ENCODE data around the gene ZNF440. TPM values are rescaled to one million over a fixed set of nuclear protein-coding genes. Genes with fewer than 3 reads are reported as not detected.

Gene ZNF440
- total and polyA plus RNA-seq, 2 experiments from 2014 or later: 1.9 to 17.0 TPM

DNA sequence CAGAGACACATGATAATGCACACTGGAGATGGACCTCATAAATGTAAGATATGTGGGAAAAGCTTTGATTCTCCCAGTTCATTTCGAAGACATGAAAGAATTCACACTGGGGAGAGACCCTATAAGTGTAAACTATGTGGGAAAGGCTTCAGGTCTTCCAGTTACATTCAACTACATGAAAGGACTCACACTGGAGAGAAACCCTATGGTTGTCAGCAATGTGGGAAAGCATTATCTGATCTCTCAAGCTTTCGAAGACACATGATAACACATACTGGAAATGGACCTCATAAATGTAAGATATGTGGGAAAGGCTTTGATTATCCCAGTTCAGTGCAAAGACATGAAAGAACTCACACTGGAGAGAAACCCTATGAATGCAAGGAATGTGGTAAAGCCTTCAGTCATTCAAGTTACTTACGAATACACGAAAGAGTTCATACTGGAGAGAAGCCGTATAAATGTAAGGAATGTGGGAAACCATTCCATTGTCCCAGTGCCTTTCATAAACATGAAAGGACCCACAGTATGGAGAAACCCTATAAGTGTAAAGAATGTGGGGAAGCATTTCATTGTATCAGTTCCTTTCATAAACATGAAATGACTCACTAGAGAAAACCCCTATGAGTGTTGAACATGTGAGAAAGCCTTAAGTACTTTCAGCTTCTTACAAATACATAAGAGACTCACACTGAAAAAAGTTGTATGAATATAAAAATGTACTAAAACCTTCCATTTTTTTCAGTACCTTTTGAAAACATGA lies 32.6 kb upstream of the ZNF440 start:
- no peaks in the 10 kb centered on the region for H3K79me2 ChIP-seq
- no peak overlapping the region for H2AFZ ChIP-seq
- no peaks in the 10 kb centered on the region for H3K27me3 ChIP-seq
- 98% methylated on average over 5 of the region's 5 CpGs for WGBS (ENCODE audit: low lambda C conversion rate, missing lambda C conversion rate)
- no peak overlapping the region for H3K4me2 ChIP-seq
- TF ChIP-seq, protein P1, sequence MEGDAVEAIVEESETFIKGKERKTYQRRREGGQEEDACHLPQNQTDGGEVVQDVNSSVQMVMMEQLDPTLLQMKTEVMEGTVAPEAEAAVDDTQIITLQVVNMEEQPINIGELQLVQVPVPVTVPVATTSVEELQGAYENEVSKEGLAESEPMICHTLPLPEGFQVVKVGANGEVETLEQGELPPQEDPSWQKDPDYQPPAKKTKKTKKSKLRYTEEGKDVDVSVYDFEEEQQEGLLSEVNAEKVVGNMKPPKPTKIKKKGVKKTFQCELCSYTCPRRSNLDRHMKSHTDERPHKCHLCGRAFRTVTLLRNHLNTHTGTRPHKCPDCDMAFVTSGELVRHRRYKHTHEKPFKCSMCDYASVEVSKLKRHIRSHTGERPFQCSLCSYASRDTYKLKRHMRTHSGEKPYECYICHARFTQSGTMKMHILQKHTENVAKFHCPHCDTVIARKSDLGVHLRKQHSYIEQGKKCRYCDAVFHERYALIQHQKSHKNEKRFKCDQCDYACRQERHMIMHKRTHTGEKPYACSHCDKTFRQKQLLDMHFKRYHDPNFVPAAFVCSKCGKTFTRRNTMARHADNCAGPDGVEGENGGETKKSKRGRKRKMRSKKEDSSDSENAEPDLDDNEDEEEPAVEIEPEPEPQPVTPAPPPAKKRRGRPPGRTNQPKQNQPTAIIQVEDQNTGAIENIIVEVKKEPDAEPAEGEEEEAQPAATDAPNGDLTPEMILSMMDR (IDR thresholded peaks at IDR 0.05; ENCODE audit: poor library complexity): no peak
- no peaks in the 10 kb centered on the region for H3K9me2 ChIP-seq (replicated peaks; ENCODE audit: insufficient read depth)
- H3K36me3 ChIP-seq (replicated peaks; ENCODE audit: insufficient read depth, low read depth): peaks cover 28% of the 10 kb centered on the region
- peaks cover 57% of the 10 kb centered on the region for H3K9me3 ChIP-seq (ENCODE audit: low read depth)
- DNase-seq (ENCODE audit: low spot score): no peak
- peak overlapping the region; percentile 1 for H3K4me3 ChIP-seq
- H4K20me1 ChIP-seq (ENCODE audit: insufficient read depth, poor library complexity, severe bottlenecking): no peaks in the 10 kb centered on the region
- no peaks in the 10 kb centered on the region for H3K4me1 ChIP-seq (ENCODE audit: insufficient read depth)
- H3K27ac ChIP-seq: no peak overlapping the region

GRCh38 chr19:11783767-11784166 lies 30.3 kb upstream of the ZNF440 start:
- TF ChIP-seq EZH2 (IDR thresholded peaks at IDR 0.05; ENCODE audit: borderline replicate concordance): no peak
- TF ChIP-seq EZH2phosphoT487 (IDR thresholded peaks at IDR 0.05; ENCODE audit: low read depth, severe bottlenecking, unreplicated experiment): no peak
- TF ChIP-seq, protein P1 (IDR thresholded peaks at IDR 0.05; ENCODE audit: poor library complexity): no peak
- WGBS (ENCODE audit: low lambda C conversion rate, missing lambda C conversion rate): 97% methylated on average over 1 of the region's 1 CpG
- no peaks in the 10 kb centered on the region for H3K9me2 ChIP-seq (replicated peaks; ENCODE audit: insufficient read depth)
- no peak overlapping the region for H3K4me3 ChIP-seq
- no peak overlapping the region for H3K4me2 ChIP-seq
- H2AFZ ChIP-seq: no peak overlapping the region
- no peaks in the 10 kb centered on the region for H3K79me2 ChIP-seq
- no peaks in the 10 kb centered on the region for H4K20me1 ChIP-seq (ENCODE audit: insufficient read depth, poor library complexity, severe bottlenecking)
- peaks cover 23% of the 10 kb centered on the region for H3K36me3 ChIP-seq (replicated peaks; ENCODE audit: insufficient read depth, low read depth)
- H3K27me3 ChIP-seq: no peaks in the 10 kb centered on the region
- no peak overlapping the region for H3K27ac ChIP-seq
- H3K4me1 ChIP-seq (ENCODE audit: insufficient read depth): no peaks in the 10 kb centered on the region
- no peak for DNase-seq (ENCODE audit: low spot score)
- peaks cover 58% of the 10 kb centered on the region for H3K9me3 ChIP-seq (ENCODE audit: low read depth)

GRCh38 chr19:11784356-11784755 lies 29.7 kb upstream of the ZNF440 start:
- 98% methylated on average over 3 of the region's 3 CpGs for WGBS (ENCODE audit: low lambda C conversion rate, missing lambda C conversion rate)
- peaks cover 60% of the 10 kb centered on the region for H3K9me3 ChIP-seq (ENCODE audit: low read depth)

More at GRCh38 chr19:11784356-11784755, 29.7 kb upstream of the ZNF440 start:
- no peak for TF ChIP-seq EZH2 (IDR thresholded peaks at IDR 0.05; ENCODE audit: borderline replicate concordance)
- TF ChIP-seq EZH2phosphoT487 (IDR thresholded peaks at IDR 0.05; ENCODE audit: low read depth, severe bottlenecking, unreplicated experiment): no peak
- TF ChIP-seq, protein P1 (IDR thresholded peaks at IDR 0.05; ENCODE audit: poor library complexity): no peak
- Histone ChIP-seq H3K79me2 (no peaks in the 10 kb centered on the region), H3K36me3 (replicated peaks; ENCODE audit: insufficient read depth, low read depth) (peaks cover 23% of the 10 kb centered on the region), H3K4me2 (no peak overlapping the region), H3K27ac (no peak overlapping the region), H3K9me2 (replicated peaks; ENCODE audit: insufficient read depth) (no peaks in the 10 kb centered on the region), H3K4me3 (no peak overlapping the region), H4K20me1 (ENCODE audit: insufficient read depth, poor library complexity, severe bottlenecking) (no peaks in the 10 kb centered on the region), H3K27me3 (no peaks in the 10 kb centered on the region), H2AFZ (no peak overlapping the region), H3K4me1 (ENCODE audit: insufficient read depth) (no peaks in the 10 kb centered on the region)
- DNase-seq (ENCODE audit: low spot score): no peak
